DOHH2 (cell line): ENCODE measurements around the gene FLT3.
"Not testable (repeated sequence)": the region's sequence is repeated elsewhere in the genome, so short reads cannot be mapped to it uniquely, and the experiment has no call there.

Experiments
- H3F3A ChIP-seq: fragments of 200-600 bp; sonication (generic), shearing (Covaris generic); 2 replicates; pipeline ENCODE4 v1.6.0; 2016; ENCODE audit warnings: antibody characterized with exemption, mild to moderate bottlenecking; ENCODE audit not compliant: control insufficient read depth, insufficient read depth
- H3K27ac ChIP-seq: fragments of 200-600 bp; sonication (generic); 2 replicates; pipeline ENCODE4 v1.5.1; 2014; ENCODE audit warnings: low read depth, mild to moderate bottlenecking, low read length, moderate library complexity
- H3K27me3 ChIP-seq: fragments of 200-600 bp; sonication (generic); 2 replicates; pipeline ENCODE4 v1.6.1; 2014; ENCODE audit warnings: mild to moderate bottlenecking, low read length, mixed read lengths; ENCODE audit not compliant: control insufficient read depth
- H3K36me3 ChIP-seq: fragments of 200-600 bp; sonication (generic); 2 replicates; pipeline ENCODE4 v1.6.1; 2014; ENCODE audit warnings: mild to moderate bottlenecking, low read length, moderate library complexity, mixed read lengths; ENCODE audit not compliant: control insufficient read depth
- H3K4me1 ChIP-seq: fragments of 200-600 bp; sonication (generic); 2 replicates; pipeline ENCODE4 v1.6.1; 2014; ENCODE audit warnings: mild to moderate bottlenecking, low read length, mixed read lengths; ENCODE audit not compliant: control insufficient read depth
- H3K4me2 ChIP-seq: fragments of 200-600 bp; sonication (generic); 2 replicates; pipeline ENCODE4 v1.6.0; 2014; ENCODE audit warnings: mild to moderate bottlenecking, low read length, moderate library complexity
- H3K4me3 ChIP-seq: fragments of 200-600 bp; sonication (generic); 2 replicates; pipeline ENCODE4 v1.5.1; 2014; ENCODE audit warnings: mild to moderate bottlenecking, low read length, mixed read lengths
- H3K79me2 ChIP-seq: fragments of 200-600 bp; sonication (generic); 2 replicates; pipeline ENCODE4 v1.6.1; 2014; ENCODE audit warnings: mild to moderate bottlenecking, low read length, mixed read lengths; ENCODE audit not compliant: control insufficient read depth
- H3K9me2 ChIP-seq: fragments of 200-600 bp; sonication (generic); replicated peaks from 2 replicates; pipeline ENCODE4 v1.6.1; 2014; ENCODE audit warnings: mild to moderate bottlenecking, low read length, mixed read lengths; ENCODE audit not compliant: control insufficient read depth
- H3K9me3 ChIP-seq: fragments of 200-600 bp; sonication (generic); 2 replicates; pipeline ENCODE4 v1.6.1; 2014; ENCODE audit warnings: antibody characterized with exemption, low read length, mixed read lengths; ENCODE audit not compliant: control insufficient read depth, insufficient read depth
- H4K20me1 ChIP-seq: fragments of 200-600 bp; sonication (generic); 2 replicates; pipeline ENCODE4 v1.6.0; 2014; ENCODE audit warnings: low read depth, mild to moderate bottlenecking, antibody characterized with exemption, low read length, moderate library complexity; ENCODE audit not compliant: control insufficient read depth, insufficient read depth
- CTCF ChIP-seq: fragments of 200-600 bp; sonication (generic); IDR thresholded peaks from one replicate; pipeline ENCODE4 v1.5.1; 2014; ENCODE audit warnings: antibody characterized with exemption, mild to moderate bottlenecking, low read depth, low read length; ENCODE audit not compliant: poor library complexity, severe bottlenecking
- EZH2phosphoT487 ChIP-seq: fragments of 200-600 bp; sonication (generic); IDR thresholded peaks from 2 replicates; pipeline ENCODE4 v1.6.1; 2017; ENCODE audit warnings: borderline replicate concordance, mild to moderate bottlenecking, antibody characterized with exemption, low read length, moderate library complexity, mixed read lengths

FLT3 gene

GRCh38 chr13:27965740-27966640 is 134.4 kb downstream of the FLT3 start:
- Histone ChIP-seq H3K4me2 (no peak overlapping the region), H3K36me3 (no peaks in the 10 kb centered on the region), H3K9me3 (no peaks in the 10 kb centered on the region), H3F3A (no peaks in the 10 kb centered on the region), H3K27me3 (peaks cover 13% of the 10 kb centered on the region), H3K9me2 (no peaks in the 10 kb centered on the region), H4K20me1 (no peaks in the 10 kb centered on the region), H3K79me2 (no peaks in the 10 kb centered on the region), H3K27ac (no peak overlapping the region), H3K4me1 (no peaks in the 10 kb centered on the region), H3K4me3 (no peak overlapping the region)
- no peak for TF ChIP-seq EZH2phosphoT487
- no peak for TF ChIP-seq CTCF

GRCh38 chr13:27965343-27965739 is 135.0 kb downstream of the FLT3 start:
- no peak overlapping the region for H3K27ac ChIP-seq
- TF ChIP-seq EZH2phosphoT487 (no peak), CTCF (no peak)
- H3F3A ChIP-seq, result no peaks in the 10 kb centered on the region
- no peaks in the 10 kb centered on the region for H3K9me3 ChIP-seq
- peaks cover 18% of the 10 kb centered on the region for H3K27me3 ChIP-seq
- H3K4me2 ChIP-seq, result no peak overlapping the region
- H3K79me2 ChIP-seq, result no peaks in the 10 kb centered on the region
- no peaks in the 10 kb centered on the region for H3K36me3 ChIP-seq
- no peaks in the 10 kb centered on the region for H3K4me1 ChIP-seq
- H3K9me2 ChIP-seq, result no peaks in the 10 kb centered on the region
- no peak overlapping the region for H3K4me3 ChIP-seq
- no peaks in the 10 kb centered on the region for H4K20me1 ChIP-seq

- H4K20me1 ChIP-seq, result no peaks in the 10 kb centered on the region
- H3K4me2 ChIP-seq, result no peak overlapping the region
- no peak for TF ChIP-seq CTCF
- no peaks in the 10 kb centered on the region for H3K9me2 ChIP-seq
- peaks cover 21% of the 10 kb centered on the region for H3K27me3 ChIP-seq
- H3K79me2 ChIP-seq, result no peaks in the 10 kb centered on the region
- no peak overlapping the region for H3K4me3 ChIP-seq
- H3F3A ChIP-seq, result no peaks in the 10 kb centered on the region
- H3K4me1 ChIP-seq, result no peaks in the 10 kb centered on the region
- no peaks in the 10 kb centered on the region for H3K9me3 ChIP-seq
- H3K27ac ChIP-seq, result no peak overlapping the region
- H3K36me3 ChIP-seq, result no peaks in the 10 kb centered on the region
Measured at GRCh38 chr13:27964741-27965323, 135.5 kb downstream of the FLT3 start.

GRCh38 chr13:27964206-27964605 is 136.2 kb downstream of the FLT3 start:
- H3K9me2 ChIP-seq, H3K4me2 ChIP-seq, H3K27ac ChIP-seq, H4K20me1 ChIP-seq, H3F3A ChIP-seq, H3K79me2 ChIP-seq, H3K9me3 ChIP-seq, H3K4me3 ChIP-seq, H3K4me1 ChIP-seq, H3K36me3 ChIP-seq: not testable (repeated sequence)
- H3K27me3 ChIP-seq, result peaks cover 21% of the 10 kb centered on the region
